Cardiac septum (tissue), 1 donor: ENCODE measurements around the gene LSM14B. TPM values are rescaled to one million over a fixed set of nuclear protein-coding genes. Genes with fewer than 3 reads are reported as not detected.
A peak's percentile ranks its signal among the peaks of the same experiment; 100 is the strongest.
"Not testable (repeated sequence)": the region's sequence is repeated elsewhere in the genome, so short reads cannot be mapped to it uniquely, and the experiment has no call there.

Experiments used
- DNase-seq: peaks from one replicate; pipeline ENCODE4 v3.0.0-alpha.2; 2020; ENCODE audit warnings: low spot score
- intact Hi-C: fragments of 100-400 bp; cut with DNase I; formaldehyde crosslinking; loops from one replicate; pipeline ENCODE4 v1.14.0; 2022
- long read RNA-seq: library from polyadenylated mRNA; unstranded; transcript quantifications from one replicate; pipeline ENCODE4 v2.0.0, GENCODE V29; 2021
- total RNA-seq: library from RNA; stranded (reverse); fragmentation: NEBNext Ultra II Directional; extraction: Animal tissue kit (Norgen Biotek cat#: 25700); gene quantifications from one replicate; pipeline ENCODE4 v1.2.1, GENCODE V29; 2021
- donor health status: DM: no; HTN: no; CAD: no.

Gene LSM14B
- 51.0 TPM for total RNA-seq
- long read RNA-seq, partial matches to known transcripts, result 0 of 1 reads
- long read RNA-seq, other reads (novel, unspliced or antisense), result 1 of 1 reads

- DNase-seq, result peak; percentile 98
Measured at GRCh38 chr20:62121776-62122653, at the start of gene LSM14B. LSM14B (plus strand) TSS chr20:62122475; CDS start chr20:62122667, 192 bp downstream.

GRCh38 chr20:62073323-62073722 is 49.0 kb upstream of the LSM14B start:
- intact Hi-C loops, result no loop called here
- DNase-seq, result no peak

More at GRCh38 chr20:62121776-62122653, at the start of gene LSM14B:
- intact Hi-C loops, result loop anchor here (2.0 to 5.0 kb wide), 3 partner anchors 21 to 115 kb away; partner anchors contain the start of genes OSBPL2, PSMA7 and SS18L1

- DNase-seq, result no peak
- intact Hi-C loops, result no loop called here
Measured at GRCh38 chr20:62079166-62079565, 43.1 kb upstream of the LSM14B start.

- DNase-seq, result no peak
- intact Hi-C loops, result no loop called here
Measured at GRCh38 chr20:62080249-62080990, 41.9 kb upstream of the LSM14B start.

- intact Hi-C loops, result no loop called here
- DNase-seq, result no peak
Measured at GRCh38 chr20:62083312-62083711, 39.0 kb upstream of the LSM14B start.

- intact Hi-C loops, DNase-seq: not testable (repeated sequence)
Measured at GRCh38 chr20:62084224-62084623, 38.1 kb upstream of the LSM14B start.

GRCh38 chr20:62085206-62085605 is 37.1 kb upstream of the LSM14B start:
- intact Hi-C loops, result no loop called here
- no peak for DNase-seq

- intact Hi-C loops, result no loop called here
- DNase-seq, result no peak
Measured at GRCh38 chr20:62087227-62087626, 35.0 kb upstream of the LSM14B start.

- no peak for DNase-seq
- intact Hi-C loops, result no loop called here
Measured at GRCh38 chr20:62087632-62088031, 34.6 kb upstream of the LSM14B start.

GRCh38 chr20:62088258-62089127 is 33.8 kb upstream of the LSM14B start:
- DNase-seq, result no peak
- intact Hi-C loops, result no loop called here

GRCh38 chr20:62089393-62089792 is 32.9 kb upstream of the LSM14B start:
- intact Hi-C loops, result no loop called here
- no peak for DNase-seq

GRCh38 chr20:62096421-62097380 is 25.6 kb upstream of the LSM14B start:
- DNase-seq, result no peak
- intact Hi-C loops, result no loop called here

GRCh38 chr20:62097881-62098407 is 24.3 kb upstream of the LSM14B start:
- no peak for DNase-seq
- intact Hi-C loops, result no loop called here

- intact Hi-C loops, result no loop called here
Measured at GRCh38 chr20:62101078-62101477, 21.2 kb upstream of the LSM14B start.

GRCh38 chr20:62103508-62104233 is 18.6 kb upstream of the LSM14B start:
- intact Hi-C loops, result no loop called here
- no peak for DNase-seq

More at GRCh38 chr20:62101078-62101477, 21.2 kb upstream of the LSM14B start:
- no peak for DNase-seq

GRCh38 chr20:62104234-62104789 is 18.0 kb upstream of the LSM14B start:
- DNase-seq, result no peak
- intact Hi-C loops, result no loop called here

- DNase-seq, result no peak
Measured at GRCh38 chr20:62104791-62105345, 17.4 kb upstream of the LSM14B start.

More at GRCh38 chr20:62104791-62105345, 17.4 kb upstream of the LSM14B start:
- intact Hi-C loops, result no loop called here
